ENCODE data around the gene KCNF1.
"Not testable (repeated sequence)": the region's sequence is repeated elsewhere in the genome, so short reads cannot be mapped to it uniquely, and the experiment has no call there.

DNA sequence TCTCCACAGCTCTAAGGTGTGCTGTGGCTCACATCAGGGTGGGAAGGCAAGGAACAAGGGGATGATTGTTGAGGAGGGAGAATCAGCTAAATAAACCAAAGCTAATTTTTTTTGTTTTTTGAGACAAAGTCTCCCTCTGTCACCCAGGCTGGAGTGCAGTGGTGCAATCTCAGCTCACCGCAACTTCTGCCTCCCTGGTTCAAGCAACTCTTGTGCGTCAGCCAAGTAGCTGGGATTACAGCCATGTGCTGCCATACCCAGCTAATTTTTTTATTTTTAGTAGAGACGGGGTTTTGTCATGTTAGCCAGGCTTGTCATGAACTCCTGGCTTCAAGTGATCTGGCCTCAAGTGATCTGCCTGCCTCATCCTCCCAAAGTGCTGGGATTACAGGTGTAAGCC lies 46.7 kb downstream of the KCNF1 start:
- TF ChIP-seq, protein P1, sequence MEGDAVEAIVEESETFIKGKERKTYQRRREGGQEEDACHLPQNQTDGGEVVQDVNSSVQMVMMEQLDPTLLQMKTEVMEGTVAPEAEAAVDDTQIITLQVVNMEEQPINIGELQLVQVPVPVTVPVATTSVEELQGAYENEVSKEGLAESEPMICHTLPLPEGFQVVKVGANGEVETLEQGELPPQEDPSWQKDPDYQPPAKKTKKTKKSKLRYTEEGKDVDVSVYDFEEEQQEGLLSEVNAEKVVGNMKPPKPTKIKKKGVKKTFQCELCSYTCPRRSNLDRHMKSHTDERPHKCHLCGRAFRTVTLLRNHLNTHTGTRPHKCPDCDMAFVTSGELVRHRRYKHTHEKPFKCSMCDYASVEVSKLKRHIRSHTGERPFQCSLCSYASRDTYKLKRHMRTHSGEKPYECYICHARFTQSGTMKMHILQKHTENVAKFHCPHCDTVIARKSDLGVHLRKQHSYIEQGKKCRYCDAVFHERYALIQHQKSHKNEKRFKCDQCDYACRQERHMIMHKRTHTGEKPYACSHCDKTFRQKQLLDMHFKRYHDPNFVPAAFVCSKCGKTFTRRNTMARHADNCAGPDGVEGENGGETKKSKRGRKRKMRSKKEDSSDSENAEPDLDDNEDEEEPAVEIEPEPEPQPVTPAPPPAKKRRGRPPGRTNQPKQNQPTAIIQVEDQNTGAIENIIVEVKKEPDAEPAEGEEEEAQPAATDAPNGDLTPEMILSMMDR (IDR thresholded peaks at IDR 0.05; ENCODE audit: low read depth, low read length, poor library complexity, severe bottlenecking), result not testable (repeated sequence)
- not testable (repeated sequence) for TF ChIP-seq EZH2phosphoT487 (IDR thresholded peaks at IDR 0.05; ENCODE audit: borderline replicate concordance, low read length)
